Measurements from ENCODE around the gene PLXND1.

Gene PLXND1

GRCh38 chr3:129626744-129627349 lies 20.4 kb upstream of the PLXND1 start:
- DNase-seq (ENCODE audit: low spot score): peak; percentile 92

GRCh38 chr3:129625072-129625874 lies 18.8 kb upstream of the PLXND1 start:
- no peak for DNase-seq (ENCODE audit: low spot score)

- DNase-seq (ENCODE audit: low spot score): no peak
These were observed 18.0 kb upstream of the PLXND1 start for GRCh38 chr3:129624347-129625071.

GRCh38 chr3:129623447-129624118 lies 17.1 kb upstream of the PLXND1 start:
- no peak for DNase-seq (ENCODE audit: low spot score)

- DNase-seq (ENCODE audit: low spot score): no peak
These were observed 16.5 kb upstream of the PLXND1 start for GRCh38 chr3:129622933-129623332.

- DNase-seq (ENCODE audit: low spot score): no peak
These were observed 15.9 kb upstream of the PLXND1 start for GRCh38 chr3:129622226-129622874.

- no peak for DNase-seq (ENCODE audit: low spot score)
These were observed 15.2 kb upstream of the PLXND1 start for GRCh38 chr3:129621626-129622225.

GRCh38 chr3:129620828-129621559 lies 14.5 kb upstream of the PLXND1 start:
- no peak for DNase-seq (ENCODE audit: low spot score)

- DNase-seq (ENCODE audit: low spot score): no peak
These were observed 13.3 kb upstream of the PLXND1 start for GRCh38 chr3:129619726-129620162.

- DNase-seq (ENCODE audit: low spot score): no peak
These were observed 12.6 kb upstream of the PLXND1 start for GRCh38 chr3:129618901-129619671.

- DNase-seq (ENCODE audit: low spot score): no peak
These were observed 11.8 kb upstream of the PLXND1 start for GRCh38 chr3:129618186-129618820.

- no peak for DNase-seq (ENCODE audit: low spot score)
These were observed 11.1 kb upstream of the PLXND1 start for GRCh38 chr3:129617381-129618185.

- no peak for DNase-seq (ENCODE audit: low spot score)
These were observed 10.2 kb upstream of the PLXND1 start for GRCh38 chr3:129616713-129617112.

- DNase-seq (ENCODE audit: low spot score): no peak
These were observed 9.8 kb upstream of the PLXND1 start for GRCh38 chr3:129616291-129616690.

GRCh38 chr3:129615751-129616281 lies 9.3 kb upstream of the PLXND1 start:
- DNase-seq (ENCODE audit: low spot score): no peak

- no peak for DNase-seq (ENCODE audit: low spot score)
These were observed 8.5 kb upstream of the PLXND1 start for GRCh38 chr3:129614927-129615363.

- DNase-seq (ENCODE audit: low spot score): no peak
These were observed 8.0 kb upstream of the PLXND1 start for GRCh38 chr3:129614435-129614834.

- DNase-seq (ENCODE audit: low spot score): no peak
These were observed 6.9 kb upstream of the PLXND1 start for GRCh38 chr3:129613367-129613740.

Data from germinal center (tissue), 1 donor.